CD4-positive, alpha-beta T cell (primary cell): ENCODE measurements around the gene FGGY. TPM values are rescaled to one million over a fixed set of nuclear protein-coding genes. Genes with fewer than 3 reads are reported as not detected.

ENCODE experiments used
- ATAC-seq: fragments of 200-7000 bp; cut with Tn5 transposase; one replicate; pipeline ENCODE4 v1.10.0; 2022; ENCODE audit warnings: mild to moderate bottlenecking; ENCODE audit not compliant: poor library complexity
- CTCF ChIA-PET: fragments of 350-600 bp; sonication (Branson Sonifier 250); formaldehyde crosslinking; loops from one replicate; lab custom pipeline; 2021; ENCODE audit warnings: antibody characterized with exemption, inconsistent platforms; lab: Charles Lee
- POLR2A ChIA-PET: fragments of 350-600 bp; sonication (Branson Sonifier 250); formaldehyde crosslinking; loops from one replicate; lab custom pipeline; 2021; ENCODE audit warnings: antibody characterized with exemption, inconsistent platforms; lab: Charles Lee
- DNase-seq, 14 experiments: peaks; one replicate each; pipeline ENCODE4 v3.0.0-alpha.2; 2013 to 2020; ENCODE audit warnings: mixed read lengths in 2 of 14
- H3K27ac ChIP-seq, 2 donors: one replicate each; pipeline versions ENCODE4 v1.5.1 to v1.7.0; 2013; ENCODE audit warnings: low read length in 2 of 2, low read depth in 1 of 2, mild to moderate bottlenecking in 1 of 2
- H3K27me3 ChIP-seq, 2 experiments: 1 replicate in 1 of 2; 2 replicates in 1 of 2; pipeline versions ENCODE4 v1.6.1 to v1.7.0; 2013; ENCODE audit warnings: low read length in 2 of 2, control low read depth in 1 of 2, mild to moderate bottlenecking in 1 of 2, moderate library complexity in 1 of 2; ENCODE audit not compliant: insufficient read depth in 2 of 2, control insufficient read depth in 1 of 2
- H3K36me3 ChIP-seq: one replicate; pipeline ENCODE4 v1.6.1; 2013; ENCODE audit warnings: low read length, control low read depth; ENCODE audit not compliant: insufficient read depth
- H3K4me1 ChIP-seq: one replicate; pipeline ENCODE4 v1.6.1; 2013; ENCODE audit warnings: low read length, control low read depth; ENCODE audit not compliant: insufficient read depth
- H3K4me3 ChIP-seq: one replicate; pipeline ENCODE4 v1.5.1; 2013; ENCODE audit warnings: mild to moderate bottlenecking, low read length, moderate library complexity
- H3K9me3 ChIP-seq, 2 experiments: 1 replicate in 1 of 2; 2 replicates in 1 of 2; pipeline versions ENCODE4 v1.6.1 to v1.7.0; 2013; ENCODE audit warnings: low read length in 2 of 2, mild to moderate bottlenecking in 2 of 2, control low read depth in 1 of 2, moderate library complexity in 1 of 2; ENCODE audit not compliant: control insufficient read depth in 1 of 2, insufficient read depth in 1 of 2
- H3K27ac Mint-ChIP-seq: one replicate; pipeline ENCODE4 v1.8.0; 2020; ENCODE audit warnings: mixed read lengths
- H3K27me3 Mint-ChIP-seq: one replicate; pipeline ENCODE4 v1.8.0; 2021; ENCODE audit warnings: mixed read lengths
- H3K36me3 Mint-ChIP-seq: one replicate; pipeline ENCODE4 v1.8.0; 2021; ENCODE audit warnings: low read depth, mixed read lengths
- H3K4me1 Mint-ChIP-seq: one replicate; pipeline ENCODE4 v1.8.0; 2021; ENCODE audit warnings: low read depth, mixed read lengths
- H3K4me3 Mint-ChIP-seq: one replicate; pipeline ENCODE4 v1.8.0; 2020; ENCODE audit warnings: mild to moderate bottlenecking, mixed read lengths
- H3K9me3 Mint-ChIP-seq: one replicate; pipeline ENCODE4 v1.8.0; 2020; ENCODE audit warnings: mixed read lengths
- intact Hi-C, 2 experiments: fragments of 100-400 bp; cut with DNase I in 1 of 2; cut with micrococcal nuclease in 1 of 2; formaldehyde crosslinking; loops; one replicate each; pipeline versions ENCODE4 v1.15.1 to v1.9.0; 2023 to 2025; cut with DNase I, micrococcal nuclease
- total RNA-seq, 174 experiments: library from RNA in 2 of 174; stranded (reverse) in 2 of 174; gene quantifications; one replicate each; pipeline ENCODE4 v1.2.3 and lab custom pipeline; 2021 to 2026
- TF ChIP-seq, protein P1 (sequence below): fragments of 200-600 bp; IDR thresholded peaks from one replicate; pipeline ENCODE4 v1.8.0; 2022; ENCODE audit warnings: antibody characterized with exemption, mild to moderate bottlenecking

The FGGY gene
- total RNA-seq, 2 experiments from 2014 or later = 9.5 to 10.0 TPM

DNA sequence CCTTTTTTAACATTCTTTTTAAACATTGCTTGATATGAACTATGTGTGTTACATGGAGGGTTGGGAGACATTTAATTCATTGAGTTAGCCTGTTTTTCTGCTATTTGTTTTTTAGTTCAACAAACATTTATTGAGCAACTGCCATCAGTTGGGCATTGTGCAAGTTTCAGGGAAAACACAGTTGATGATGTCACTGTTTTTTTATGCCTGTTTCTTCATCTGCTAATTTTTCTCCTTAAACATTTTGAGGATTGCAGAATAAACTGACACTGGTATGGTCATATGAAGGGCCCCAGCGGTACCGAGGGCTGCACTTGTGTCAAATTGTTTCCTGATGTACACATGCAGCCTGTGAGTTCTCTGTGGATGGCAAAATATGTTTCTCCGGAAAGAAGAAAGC is 253.0 kb downstream of the FGGY start:
- ChIA-PET POLR2A (no interaction called here), CTCF (interaction anchor here (2.5 kb wide), 1 partner anchor 12 kb away, joined by 6 read pairs; no protein-coding TSS in a partner anchor)
- ATAC-seq = no peak
- Histone ChIP-seq H3K36me3 (no peaks in the 10 kb centered on the region), H3K9me3 (no peaks in the 10 kb centered on the region), H3K4me1 (no peaks in the 10 kb centered on the region), H3K27me3 (no peaks in the 10 kb centered on the region), H3K4me3 (no peak overlapping the region), H3K27ac (no peak overlapping the region)
- TF ChIP-seq, protein P1, sequence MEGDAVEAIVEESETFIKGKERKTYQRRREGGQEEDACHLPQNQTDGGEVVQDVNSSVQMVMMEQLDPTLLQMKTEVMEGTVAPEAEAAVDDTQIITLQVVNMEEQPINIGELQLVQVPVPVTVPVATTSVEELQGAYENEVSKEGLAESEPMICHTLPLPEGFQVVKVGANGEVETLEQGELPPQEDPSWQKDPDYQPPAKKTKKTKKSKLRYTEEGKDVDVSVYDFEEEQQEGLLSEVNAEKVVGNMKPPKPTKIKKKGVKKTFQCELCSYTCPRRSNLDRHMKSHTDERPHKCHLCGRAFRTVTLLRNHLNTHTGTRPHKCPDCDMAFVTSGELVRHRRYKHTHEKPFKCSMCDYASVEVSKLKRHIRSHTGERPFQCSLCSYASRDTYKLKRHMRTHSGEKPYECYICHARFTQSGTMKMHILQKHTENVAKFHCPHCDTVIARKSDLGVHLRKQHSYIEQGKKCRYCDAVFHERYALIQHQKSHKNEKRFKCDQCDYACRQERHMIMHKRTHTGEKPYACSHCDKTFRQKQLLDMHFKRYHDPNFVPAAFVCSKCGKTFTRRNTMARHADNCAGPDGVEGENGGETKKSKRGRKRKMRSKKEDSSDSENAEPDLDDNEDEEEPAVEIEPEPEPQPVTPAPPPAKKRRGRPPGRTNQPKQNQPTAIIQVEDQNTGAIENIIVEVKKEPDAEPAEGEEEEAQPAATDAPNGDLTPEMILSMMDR = no peak
- no peak overlapping the region for H3K4me3 Mint-ChIP-seq
- H3K27me3 Mint-ChIP-seq = no peaks in the 10 kb centered on the region
- no peaks in the 10 kb centered on the region for H3K9me3 Mint-ChIP-seq
- intact Hi-C loops = no loop called here
- H3K4me1 Mint-ChIP-seq = no peaks in the 10 kb centered on the region
- peaks cover 12% of the 10 kb centered on the region for H3K36me3 Mint-ChIP-seq
- H3K27ac Mint-ChIP-seq = no peak overlapping the region
- DNase-seq = peak in 2 of 14 experiments; percentile 25 to 46

DNA sequence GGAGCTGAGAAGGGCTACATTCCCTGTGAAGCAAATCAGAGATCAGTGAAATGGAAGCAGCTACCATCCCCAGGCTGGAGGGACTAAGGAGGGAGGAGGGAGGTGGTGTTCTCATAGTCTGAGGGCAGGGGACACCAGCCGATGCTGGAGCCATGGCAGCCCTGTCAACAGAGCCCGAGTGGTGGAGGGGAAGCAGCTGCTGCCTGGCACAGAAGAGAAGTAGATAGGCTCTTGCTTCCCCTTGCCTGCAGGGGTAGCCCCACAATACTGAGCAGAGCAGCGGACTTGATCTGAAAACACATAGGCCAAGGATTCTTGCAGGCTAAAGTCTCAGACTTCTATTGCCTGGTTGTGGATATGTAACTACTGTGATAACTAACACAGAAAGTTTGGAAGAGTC is 255.1 kb downstream of the FGGY start:
- Mint-ChIP-seq H3K4me1 (no peaks in the 10 kb centered on the region), H3K9me3 (no peaks in the 10 kb centered on the region), H3K4me3 (no peak overlapping the region), H3K36me3 (peaks cover 25% of the 10 kb centered on the region), H3K27ac (no peak overlapping the region), H3K27me3 (no peaks in the 10 kb centered on the region)
- H3K27ac ChIP-seq = no peak overlapping the region
- H3K36me3 ChIP-seq = no peaks in the 10 kb centered on the region
- H3K9me3 ChIP-seq = no peaks in the 10 kb centered on the region
- ATAC-seq (no peak), DNase-seq (peak in 2 of 14 experiments; percentile 6 to 10)
- ChIA-PET CTCF (interaction anchor here (1.5 kb wide), 1 partner anchor 11 kb away, joined by 4 read pairs; no protein-coding TSS in a partner anchor), POLR2A (no interaction called here)
- H3K4me1 ChIP-seq = no peaks in the 10 kb centered on the region
- TF ChIP-seq, protein P1 = no peak
- H3K4me3 ChIP-seq = no peak overlapping the region
- intact Hi-C loops = no loop called here
- no peaks in the 10 kb centered on the region for H3K27me3 ChIP-seq

DNA sequence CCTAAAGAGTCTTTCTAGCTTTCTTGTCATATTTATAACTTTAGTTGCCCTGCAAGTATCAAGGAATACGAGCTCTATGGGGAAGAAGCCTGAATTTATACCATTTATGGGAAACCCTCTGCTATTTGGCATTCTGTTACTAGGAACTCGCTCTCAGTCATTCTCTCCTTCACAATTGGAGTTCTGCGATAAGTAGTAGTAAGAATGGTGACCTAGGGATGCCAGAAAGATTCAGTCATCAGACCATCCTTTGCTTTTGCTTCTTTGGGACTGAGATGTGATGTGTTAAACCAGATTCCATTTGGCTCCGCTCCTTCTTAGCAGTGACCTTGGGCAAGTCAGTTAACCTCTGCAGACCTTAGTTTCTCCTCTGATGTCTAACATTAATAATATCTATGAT is 256.5 kb downstream of the FGGY start:
- Mint-ChIP-seq H3K4me3 (no peak overlapping the region), H3K36me3 (peaks cover 39% of the 10 kb centered on the region), H3K27me3 (no peaks in the 10 kb centered on the region), H3K27ac (no peak overlapping the region), H3K4me1 (no peaks in the 10 kb centered on the region), H3K9me3 (peaks cover 3% of the 10 kb centered on the region)
- no peaks in the 10 kb centered on the region for H3K4me1 ChIP-seq
- ChIA-PET CTCF (no interaction called here), POLR2A (no interaction called here)
- DNase-seq (no peak), ATAC-seq (no peak)
- H3K4me3 ChIP-seq = no peak overlapping the region
- peaks cover 0 to 7% of the 10 kb centered on the region in 2 experiments for H3K9me3 ChIP-seq
- H3K27me3 ChIP-seq = no peaks in the 10 kb centered on the region
- H3K36me3 ChIP-seq = no peaks in the 10 kb centered on the region
- TF ChIP-seq, protein P1 = no peak
- intact Hi-C loops = no loop called here
- H3K27ac ChIP-seq = no peak overlapping the region
